DMS114 treated with DMSO at 0.1 percent for 48 hours (cell line): ENCODE results near the gene SYCP3.
"Not testable (repeated sequence)": the region's sequence is repeated elsewhere in the genome, so short reads cannot be mapped to it uniquely, and the experiment has no call there.

Experiments
- DNase-seq: peaks from one replicate; lab custom pipeline; 2025; ENCODE audit not compliant: unreplicated experiment; lab: John Stamatoyannopoulos, UW

SYCP3 gene

GRCh38 chr12:101685092-101685491, 54.2 kb downstream of the SYCP3 start:
- DNase-seq: no peak

- DNase-seq: not testable (repeated sequence)
Measured at GRCh38 chr12:101681627-101682026, 57.6 kb downstream of the SYCP3 start.

- DNase-seq: no peak
Measured at GRCh38 chr12:101680647-101681046, 58.6 kb downstream of the SYCP3 start.

GRCh38 chr12:101680240-101680639, 59.0 kb downstream of the SYCP3 start:
- DNase-seq: no peak
